Measurements from ENCODE around the gene NLRP9.

Gene NLRP9

DNA sequence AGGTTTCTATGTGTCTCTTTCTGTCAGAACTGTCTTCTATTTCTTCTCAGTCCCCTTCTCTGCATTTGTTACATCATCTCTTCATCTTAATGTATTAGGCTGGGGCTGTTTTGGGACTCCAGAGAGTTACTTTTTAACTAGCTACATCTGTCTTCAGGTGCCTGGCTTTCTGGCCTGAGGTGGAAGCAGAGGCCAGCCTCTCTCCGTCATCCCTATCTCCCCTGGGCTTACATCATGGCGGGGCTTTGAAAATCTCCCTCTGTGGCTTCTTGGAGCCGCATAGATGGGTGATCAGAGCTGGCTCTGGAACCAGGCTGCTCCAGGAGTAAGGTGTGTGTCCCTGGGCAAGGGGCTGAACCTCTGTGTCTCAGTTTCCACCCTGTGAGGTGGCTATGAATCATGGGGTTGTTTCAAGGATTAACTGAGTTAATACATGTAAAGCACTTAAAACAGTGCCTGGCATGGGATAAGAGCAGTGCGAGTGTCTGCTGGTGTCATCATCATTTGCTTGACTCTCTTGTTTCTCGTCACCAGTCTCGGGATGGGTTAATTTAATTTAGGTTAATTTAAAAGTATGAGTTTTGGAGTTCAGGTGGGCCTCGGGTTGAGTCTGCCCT is 61.2 kb downstream of the NLRP9 start:
- TF ChIP-seq POLR2A (IDR thresholded peaks at IDR 0.05; ENCODE audit: low read depth, low read length) = no peak
- DNase-seq (ENCODE audit: insufficient read length, low spot score) = no peak
- FAIRE-seq = no peak

DNA sequence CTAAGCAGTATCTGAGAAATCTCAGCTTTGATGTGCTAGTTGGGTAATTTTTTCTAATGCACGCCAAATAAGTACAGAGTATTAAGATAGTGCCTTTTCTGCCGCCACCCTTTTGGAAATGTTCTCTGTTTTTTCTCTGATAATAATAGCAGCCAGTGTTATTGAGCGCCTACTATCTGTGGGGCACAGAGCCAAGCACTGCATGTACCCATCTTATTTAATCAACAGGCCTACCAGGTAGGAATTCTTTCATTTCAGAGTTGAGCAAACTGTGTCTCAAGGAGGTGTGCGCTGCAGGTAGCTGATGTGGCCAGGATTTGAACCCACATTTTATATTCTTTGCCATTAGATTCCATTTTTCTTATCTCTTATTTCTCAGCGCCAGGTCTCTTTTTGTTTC is 61.8 kb downstream of the NLRP9 start:
- no peak for FAIRE-seq
- no peak for DNase-seq (ENCODE audit: insufficient read length, low spot score)
- TF ChIP-seq POLR2A (IDR thresholded peaks at IDR 0.05; ENCODE audit: low read depth, low read length) = no peak

- FAIRE-seq = no peak
- no peak for TF ChIP-seq POLR2A (IDR thresholded peaks at IDR 0.05; ENCODE audit: low read depth, low read length)
- DNase-seq (ENCODE audit: insufficient read length, low spot score) = no peak
Observed at GRCh38 chr19:55675661-55676354, 62.4 kb downstream of the NLRP9 start.

- peak; percentile 71 for TF ChIP-seq POLR2A (IDR thresholded peaks at IDR 0.05; ENCODE audit: low read depth, low read length)
- FAIRE-seq = no peak
- peak; percentile 100 for DNase-seq (ENCODE audit: insufficient read length, low spot score)
Observed at GRCh38 chr19:55674841-55675660, 63.2 kb downstream of the NLRP9 start, which contains the start of gene EPN1. EPN1 (plus strand) TSS chr19:55675226; CDS start chr19:55678628, 3,402 bp downstream.

DNA sequence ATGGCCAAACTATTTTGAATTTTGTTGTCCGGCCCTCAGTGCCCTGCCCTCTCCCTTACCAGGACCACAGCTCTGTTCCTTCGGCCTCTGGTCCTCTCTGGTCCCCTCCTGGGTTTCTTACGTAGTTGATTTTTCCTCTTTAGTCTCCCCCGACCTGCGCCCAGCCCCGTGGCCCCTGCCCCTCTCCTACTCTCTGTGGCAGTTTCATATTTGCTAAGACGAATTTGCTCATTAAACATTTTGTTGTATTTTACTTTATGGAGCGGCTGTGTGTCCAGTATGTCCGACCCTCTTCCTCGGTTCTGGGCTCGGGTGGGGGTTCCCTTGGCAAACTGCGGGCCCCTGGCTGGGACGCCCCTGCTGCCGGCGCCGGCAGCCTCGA is 63.8 kb downstream of the NLRP9 start:
- FAIRE-seq (no peak), DNase-seq (ENCODE audit: insufficient read length, low spot score) (no peak)

GRCh38 chr19:55673889-55674288 is 64.3 kb downstream of the NLRP9 start:
- no peak for DNase-seq (ENCODE audit: insufficient read length, low spot score)
- TF ChIP-seq POLR2A (IDR thresholded peaks at IDR 0.05; ENCODE audit: low read depth, low read length) = 0 out of 2 replicates have a peak, but pooled peaks have one; percentile 5
- FAIRE-seq = no peak

More for the DNA sequence above, 63.8 kb downstream of the NLRP9 start:
- TF ChIP-seq POLR2A (IDR thresholded peaks at IDR 0.05; ENCODE audit: low read depth, low read length) = no peak

DNA sequence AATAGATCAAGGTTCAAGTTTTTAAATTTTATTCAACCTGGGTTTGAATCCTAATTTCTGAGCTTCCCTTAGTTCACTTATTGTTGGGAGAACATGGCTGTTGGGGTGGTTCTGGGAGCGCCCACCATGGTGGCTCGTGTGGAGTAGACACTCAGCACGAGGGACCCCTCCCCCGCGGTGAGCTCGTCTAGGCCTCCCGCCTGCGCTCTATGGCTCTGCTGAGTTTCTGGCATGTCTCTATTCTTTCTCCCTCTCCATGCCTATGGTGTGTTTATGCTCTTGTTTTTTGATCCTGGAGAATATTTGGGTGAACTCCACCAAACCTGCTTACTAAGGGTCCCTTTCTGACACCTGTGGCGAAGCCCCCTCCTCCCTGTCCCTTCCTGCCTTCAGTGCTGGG is 64.7 kb downstream of the NLRP9 start:
- FAIRE-seq (no peak), DNase-seq (ENCODE audit: insufficient read length, low spot score) (no peak)
- TF ChIP-seq POLR2A (IDR thresholded peaks at IDR 0.05; ENCODE audit: low read depth, low read length) = no peak

DNA sequence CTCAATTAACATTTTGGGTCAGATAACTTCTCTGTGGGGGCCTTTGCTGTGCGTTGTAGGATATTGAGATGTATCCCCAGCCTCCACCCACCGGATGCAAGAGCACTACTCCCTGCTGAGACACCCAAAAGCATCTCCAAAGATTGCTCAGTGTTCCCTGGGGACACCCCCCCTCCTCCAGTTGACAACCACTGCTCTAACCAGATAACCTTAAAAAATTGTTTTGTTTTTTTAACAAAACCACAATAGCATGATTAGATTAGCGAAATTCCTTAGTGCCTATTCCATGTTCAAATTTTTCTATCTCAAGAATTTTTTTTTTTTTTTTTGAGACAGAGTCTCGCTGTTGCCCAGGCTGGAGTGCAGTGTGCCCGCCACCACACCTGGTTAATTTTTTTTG is 65.8 kb downstream of the NLRP9 start:
- FAIRE-seq (no peak), DNase-seq (ENCODE audit: insufficient read length, low spot score) (peak; percentile 72)
- no peak for TF ChIP-seq POLR2A (IDR thresholded peaks at IDR 0.05; ENCODE audit: low read depth, low read length)

- FAIRE-seq = no peak
- no peak for TF ChIP-seq POLR2A (IDR thresholded peaks at IDR 0.05; ENCODE audit: low read depth, low read length)
- DNase-seq (ENCODE audit: insufficient read length, low spot score) = no peak
Observed at GRCh38 chr19:55671054-55671378, 67.2 kb downstream of the NLRP9 start.

DNA sequence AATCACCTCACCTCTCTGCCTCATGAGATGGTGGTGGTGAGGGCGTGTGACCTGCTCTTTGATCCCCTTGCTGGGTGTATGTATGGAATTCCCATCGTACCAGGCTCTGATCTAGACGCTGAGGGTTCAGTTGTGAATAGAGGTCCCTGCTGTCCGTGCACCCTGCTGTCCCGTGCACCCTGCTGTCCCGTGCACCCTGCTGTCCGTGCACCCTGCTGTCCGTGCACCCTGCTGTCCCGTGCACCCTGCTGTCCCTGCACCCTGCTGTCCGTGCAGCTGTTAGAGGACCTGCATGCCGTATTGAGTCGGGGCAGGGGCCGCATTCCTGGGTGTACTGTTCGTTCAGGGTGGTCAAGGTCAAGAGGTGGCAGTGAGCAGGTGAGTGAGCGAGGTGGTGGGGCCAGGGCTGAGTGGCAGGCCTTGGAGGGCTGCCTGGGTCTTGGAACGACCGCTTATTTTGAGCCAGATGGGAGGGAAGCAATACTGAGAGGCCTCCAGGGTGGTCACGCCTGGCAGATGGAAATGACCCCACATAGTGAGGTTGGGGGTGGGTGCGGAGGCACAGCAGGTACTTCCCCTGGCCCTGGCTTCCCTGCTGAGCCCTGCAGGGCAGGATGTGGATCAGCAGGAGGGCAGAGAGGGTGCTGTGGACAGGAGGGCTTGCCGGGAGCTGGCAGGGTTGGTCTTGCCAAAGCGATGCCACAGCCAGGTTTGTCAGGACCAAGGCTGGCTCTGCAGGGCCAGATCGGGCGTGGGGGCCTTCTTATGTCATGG is 67.7 kb downstream of the NLRP9 start:
- DNase-seq (ENCODE audit: insufficient read length, low spot score) (peak; percentile 98), FAIRE-seq (peak; percentile 93)
- TF ChIP-seq POLR2A (IDR thresholded peaks at IDR 0.05; ENCODE audit: low read depth, low read length) = 0 out of 2 replicates have a peak, but pooled peaks have one; percentile 15

DNA sequence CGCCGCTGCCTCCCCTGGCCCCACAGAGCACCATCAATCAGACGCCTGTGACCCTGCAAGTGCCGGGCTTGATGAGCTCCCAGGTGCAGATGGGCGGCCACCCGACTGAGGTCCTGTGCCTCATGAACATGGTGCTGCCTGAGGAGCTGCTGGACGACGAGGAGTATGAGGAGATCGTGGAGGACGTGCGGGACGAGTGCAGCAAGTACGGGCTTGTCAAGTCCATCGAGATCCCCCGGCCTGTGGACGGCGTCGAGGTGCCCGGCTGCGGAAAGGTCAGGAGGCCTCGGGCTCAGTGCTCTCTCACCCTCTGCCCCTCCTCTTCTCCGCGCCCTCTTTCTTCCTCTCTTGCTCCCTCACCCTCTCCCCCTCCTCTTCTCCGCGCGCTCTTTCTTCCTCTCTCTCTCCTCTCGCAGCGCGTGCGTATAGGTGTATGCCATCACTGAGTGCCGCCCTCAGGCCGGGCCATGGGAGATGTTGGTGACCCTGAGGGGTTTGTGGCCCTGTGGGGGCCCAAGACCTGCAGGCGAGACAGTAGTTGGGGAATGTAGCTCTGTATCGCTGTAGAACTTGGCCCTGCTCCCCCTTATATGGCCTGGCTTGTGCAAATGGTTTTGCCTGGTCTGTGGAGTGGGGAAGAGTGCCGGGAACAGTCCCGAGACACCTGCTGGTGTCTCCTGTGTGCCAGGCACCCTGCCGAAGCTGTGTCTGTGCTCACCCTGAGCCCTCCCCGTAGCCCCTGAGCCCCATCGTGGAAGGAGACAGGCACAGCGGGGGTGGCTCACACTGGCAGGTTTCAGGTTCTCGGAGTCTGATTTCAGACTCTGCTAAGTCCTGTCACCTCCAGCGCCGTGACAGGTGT is 68.6 kb downstream of the NLRP9 start:
- TF ChIP-seq POLR2A (IDR thresholded peaks at IDR 0.05; ENCODE audit: low read depth, low read length) = no peak
- DNase-seq (ENCODE audit: insufficient read length, low spot score) (no peak), FAIRE-seq (no peak)

DNA sequence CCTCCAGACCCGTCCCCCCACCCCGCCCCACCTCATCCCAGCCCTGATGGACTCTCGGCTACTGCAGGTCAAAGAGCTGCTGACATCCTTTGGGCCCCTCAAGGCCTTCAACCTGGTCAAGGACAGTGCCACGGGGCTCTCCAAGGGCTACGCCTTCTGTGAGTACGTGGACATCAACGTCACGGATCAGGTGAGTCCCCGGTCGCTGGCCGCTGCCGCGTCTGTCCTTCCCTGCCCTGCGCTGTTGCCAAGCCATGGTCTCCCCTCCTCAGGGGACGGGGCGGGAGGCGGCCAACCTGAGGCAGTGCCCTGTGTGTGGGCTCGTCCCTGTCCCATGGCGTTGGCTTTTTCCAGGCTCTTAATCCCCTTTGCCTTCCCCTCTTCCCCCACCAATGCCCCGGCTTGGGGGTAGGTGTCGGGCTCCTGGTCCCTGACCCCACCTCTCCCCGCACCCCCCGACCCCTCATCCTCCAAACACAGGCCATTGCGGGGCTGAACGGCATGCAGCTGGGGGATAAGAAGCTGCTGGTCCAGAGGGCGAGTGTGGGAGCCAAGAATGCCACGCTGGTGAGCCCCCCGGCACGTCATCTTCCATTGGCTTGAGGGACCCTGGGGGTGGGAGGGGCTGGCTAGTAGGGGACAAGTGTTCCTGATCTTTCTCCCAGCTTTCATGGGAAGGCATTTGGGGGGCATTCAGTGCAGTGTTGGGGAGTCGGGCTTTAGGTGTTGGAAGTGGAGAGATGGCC is 69.4 kb downstream of the NLRP9 start:
- no peak for TF ChIP-seq POLR2A (IDR thresholded peaks at IDR 0.05; ENCODE audit: low read depth, low read length)
- no peak for FAIRE-seq
- DNase-seq (ENCODE audit: insufficient read length, low spot score) = no peak
